ENCODE results near the gene ERC1. TPM values are rescaled to one million over a fixed set of nuclear protein-coding genes. Genes with fewer than 3 reads are reported as not detected.

ERC1 gene
- total and polyA plus RNA-seq, 2 donors (not counting 3 experiments of a cell fraction or from before 2014, with no cell fraction given), result 11.7 to 66.1 TPM

- H3K9me3 ChIP-seq (replicated peaks; ENCODE audit: control insufficient read depth, insufficient read depth, low read length), result no peaks in the 10 kb centered on the region
- H3K9ac ChIP-seq (replicated peaks; ENCODE audit: extremely low read depth, insufficient read depth, low read length), result no peak overlapping the region
- H2AFZ ChIP-seq (ENCODE audit: low read depth, low read length), result no peak overlapping the region
- H3K79me2 ChIP-seq (ENCODE audit: control insufficient read depth, insufficient read depth, low read length), result no peaks in the 10 kb centered on the region
- H4K20me1 ChIP-seq (replicated peaks; ENCODE audit: control insufficient read depth, extremely low read depth, insufficient read depth, low read length), result no peaks in the 10 kb centered on the region
- H3K4me1 ChIP-seq (ENCODE audit: control insufficient read depth, extremely low read depth, insufficient read depth, low read length), result no peaks in the 10 kb centered on the region
- CTCF ChIA-PET, result interaction anchor here (0.9 to 3.3 kb wide), 4 partner anchors 16 to 263 kb away, joined by 3 to 15 read pairs (median 3); no protein-coding TSS in a partner anchor
- no peak overlapping the region for H3K27ac ChIP-seq (ENCODE audit: insufficient read depth, low read depth, low read length)
- no peak overlapping the region for H3K4me2 ChIP-seq (ENCODE audit: insufficient read depth, low read length)
- no peak overlapping the region for H3K4me3 ChIP-seq (replicated peaks in 1 of 3; ENCODE audit: insufficient read depth in 1 of 3, low read depth in 1 of 3, low read length in 3 of 3)
- POLR2A ChIA-PET, result no interaction called here
- H3K27me3 ChIP-seq (ENCODE audit: control insufficient read depth in 2 of 2, insufficient read depth in 2 of 2, low read length in 2 of 2), result no peaks in the 10 kb centered on the region
- H3K9me1 ChIP-seq (replicated peaks; ENCODE audit: control insufficient read depth, extremely low read depth, insufficient read depth, low read length), result no peaks in the 10 kb centered on the region
- TF ChIP-seq MAX (IDR thresholded peaks at IDR 0.05; ENCODE audit: insufficient read depth, insufficient read length) (no peak), GATA2 (IDR thresholded peaks at IDR 0.05; ENCODE audit: insufficient read depth, insufficient read length, low read depth, low read length) (no peak), POLR2A (IDR thresholded peaks at IDR 0.05; ENCODE audit: low read depth, low read length) (no peak), EZH2 (IDR thresholded peaks at IDR 0.05; ENCODE audit: borderline replicate concordance, low read depth, low read length, severe bottlenecking) (no peak), FOS (IDR thresholded peaks at IDR 0.05; ENCODE audit: borderline replicate concordance, insufficient read depth, low read length) (no peak), POLR2AphosphoS5 (IDR thresholded peaks at IDR 0.05; ENCODE audit: insufficient read depth, low read depth, low read length) (no peak), JUN (IDR thresholded peaks at IDR 0.05; ENCODE audit: borderline replicate concordance, insufficient read depth, insufficient read length, low read depth) (no peak), CTCF (IDR thresholded peaks at IDR 0.05; ENCODE audit: extremely low read depth in 1 of 2, insufficient read depth in 1 of 2, low read depth in 1 of 2, low read length in 2 of 2) (no peak), MYC (IDR thresholded peaks at IDR 0.05; ENCODE audit: low read depth, low read length) (no peak)
- no TSS peak for BruUV-seq (replicated peaks)
- dilution Hi-C loops (cut with MboI; ENCODE audit: extremely low pct_ligation_motif_present, low sequenced_read_pairs) (no loop called here), intact Hi-C loops (cut with micrococcal nuclease) (no loop called here)
- no peaks in the 10 kb centered on the region for H3K36me3 ChIP-seq (ENCODE audit: control insufficient read depth in 2 of 2, extremely low read depth in 1 of 2, insufficient read depth in 2 of 2, low read length in 2 of 2)
- FAIRE-seq (no peak), DNase-seq (ENCODE audit: low read depth, low spot score) (no peak)
Observed at GRCh38 chr12:1380171-1380851, 389.3 kb downstream of the ERC1 start.
